Measurements from ENCODE around the gene BICD1.
A peak's percentile ranks its signal among the peaks of the same experiment; 100 is the strongest.
"Not testable (repeated sequence)": the region's sequence is repeated elsewhere in the genome, so short reads cannot be mapped to it uniquely, and the experiment has no call there.

BICD1 gene

DNA sequence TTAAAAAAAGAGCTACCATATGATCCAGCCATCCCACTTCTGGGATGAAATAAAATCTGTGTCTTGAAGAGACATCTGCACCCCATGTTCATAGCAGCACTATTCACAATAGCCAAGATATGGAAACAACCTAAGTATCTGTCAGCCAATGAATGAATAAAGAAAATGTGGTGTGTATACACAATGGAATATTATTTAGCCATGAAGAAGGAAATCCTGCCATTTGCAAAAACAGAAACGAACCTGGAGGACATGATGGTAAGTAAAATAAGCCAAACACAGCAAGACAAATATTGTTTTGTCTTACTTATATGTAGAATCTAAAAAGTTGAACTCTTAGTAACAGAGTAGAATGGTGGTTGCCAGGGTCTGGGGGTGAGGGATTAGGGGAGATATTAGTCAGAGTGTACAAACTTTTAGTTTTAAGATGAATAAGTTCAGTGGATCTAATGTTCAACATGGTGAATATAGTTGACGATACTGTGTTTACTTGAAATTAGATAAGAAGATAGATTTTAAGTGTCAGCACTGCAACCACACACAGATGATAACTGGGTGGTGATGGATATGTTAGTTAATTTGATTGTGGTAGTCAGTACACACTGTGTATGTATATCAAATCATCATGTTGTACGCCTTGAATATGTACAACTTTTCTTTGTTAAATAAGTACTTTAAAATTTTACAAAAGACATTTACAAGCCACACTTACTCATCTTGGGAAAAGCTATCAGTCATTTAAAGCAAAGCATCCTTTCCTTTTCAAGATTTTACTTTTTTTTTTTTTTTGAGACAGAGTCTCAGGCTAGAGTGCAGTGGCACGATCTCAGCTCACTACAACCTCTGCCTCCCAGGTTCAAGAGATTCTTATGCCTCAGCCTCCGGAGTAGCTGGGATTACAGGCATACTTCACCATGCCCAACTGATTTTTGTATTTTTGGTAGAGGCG is 89.9 kb downstream of the BICD1 start:
- no peak for DNase-seq

DNA sequence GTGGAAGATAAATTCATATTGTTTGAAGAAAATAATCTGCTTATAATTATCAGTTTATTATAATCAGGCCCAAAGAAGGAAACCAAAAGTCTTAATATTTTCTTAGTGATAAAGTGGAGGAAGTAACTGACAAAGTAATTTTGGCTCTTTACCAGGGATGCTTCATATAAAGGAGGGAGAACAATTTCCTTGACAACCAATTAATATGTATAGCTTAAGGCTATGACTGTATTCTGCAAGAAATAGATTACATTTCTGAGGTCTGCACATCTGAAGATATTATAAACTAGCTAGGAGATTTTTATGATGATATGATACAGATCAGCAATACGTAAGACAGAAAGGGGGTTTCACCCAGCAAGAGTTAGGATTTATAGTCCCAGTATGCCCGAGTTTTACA is 90.8 kb downstream of the BICD1 start:
- DNase-seq, result no peak

DNA sequence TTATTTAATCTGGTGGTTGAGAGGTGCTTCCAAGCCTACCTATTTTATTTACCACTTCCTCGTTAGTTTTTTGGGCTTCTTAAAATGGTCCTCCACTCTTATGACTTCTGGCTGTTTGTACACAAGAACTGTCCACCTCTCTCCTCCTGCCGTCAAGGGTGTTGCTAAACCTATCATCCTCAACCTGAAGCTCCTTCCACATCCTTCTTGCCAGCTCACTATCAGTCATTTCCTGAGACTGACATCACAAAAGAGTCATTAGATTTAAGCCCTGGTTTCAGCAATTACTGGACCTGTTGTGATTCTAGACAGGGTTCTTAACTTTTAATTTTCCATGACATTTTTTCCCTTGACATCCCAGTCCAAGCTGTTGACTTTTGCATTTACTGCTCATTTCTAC is 91.9 kb downstream of the BICD1 start:
- no peak for DNase-seq

DNA sequence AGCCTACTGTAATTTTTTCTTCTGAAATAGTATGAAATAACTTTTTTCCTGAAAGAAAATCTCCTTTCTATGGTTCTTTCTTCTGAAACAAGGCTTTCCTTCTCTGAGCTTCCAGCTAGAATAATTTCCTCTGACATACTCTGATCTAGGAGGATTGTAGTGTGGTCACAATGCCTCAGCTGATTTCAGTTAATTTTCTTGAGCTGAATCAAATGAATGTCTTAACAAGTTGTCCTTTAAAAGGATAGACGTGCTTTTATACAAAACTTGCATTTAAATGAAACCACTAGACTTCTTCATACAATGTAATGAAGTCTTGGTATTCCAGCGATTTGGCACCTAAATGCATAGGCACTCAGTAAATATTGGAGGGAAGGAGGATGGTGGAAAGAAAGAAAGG is 94.4 kb downstream of the BICD1 start:
- no peak for DNase-seq

DNA sequence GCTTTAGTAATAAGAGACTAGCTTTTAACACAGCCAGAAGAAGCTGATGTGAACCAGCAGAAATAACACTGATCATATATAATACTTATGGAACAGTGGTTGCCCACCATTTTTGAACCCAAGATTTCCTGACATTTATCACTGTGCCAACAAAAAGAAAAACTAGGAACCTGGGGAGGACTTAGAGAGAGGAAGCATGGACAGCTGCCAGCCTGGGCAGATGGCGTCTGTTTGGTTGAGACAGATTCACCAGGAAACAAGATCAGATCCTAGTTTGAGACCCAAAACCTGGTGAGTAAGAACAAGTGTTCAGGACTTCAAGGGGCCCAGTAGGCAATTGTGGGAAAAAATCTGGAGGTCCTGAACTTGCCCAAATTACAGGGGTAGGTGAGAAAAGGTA is 95.3 kb downstream of the BICD1 start:
- peak; percentile 93 for DNase-seq

DNA sequence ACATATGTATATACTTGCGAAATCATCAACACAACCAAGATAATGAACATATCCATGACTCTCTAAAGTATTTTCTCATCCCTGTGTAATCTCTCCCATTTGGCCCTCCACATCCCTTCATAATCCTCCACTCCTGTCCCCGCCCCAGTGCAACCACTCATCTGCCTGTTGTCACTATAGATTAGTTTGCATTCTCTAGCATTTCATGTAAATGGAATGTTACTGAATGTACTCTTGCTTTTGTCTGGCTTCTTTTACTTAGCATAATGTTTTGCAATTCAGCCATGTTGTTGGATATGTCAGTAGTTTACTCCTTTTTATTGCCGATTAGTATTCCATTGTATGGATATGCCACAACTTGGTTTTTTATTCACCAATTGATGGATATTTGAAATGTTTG is 99.1 kb downstream of the BICD1 start:
- DNase-seq, result no peak

DNA sequence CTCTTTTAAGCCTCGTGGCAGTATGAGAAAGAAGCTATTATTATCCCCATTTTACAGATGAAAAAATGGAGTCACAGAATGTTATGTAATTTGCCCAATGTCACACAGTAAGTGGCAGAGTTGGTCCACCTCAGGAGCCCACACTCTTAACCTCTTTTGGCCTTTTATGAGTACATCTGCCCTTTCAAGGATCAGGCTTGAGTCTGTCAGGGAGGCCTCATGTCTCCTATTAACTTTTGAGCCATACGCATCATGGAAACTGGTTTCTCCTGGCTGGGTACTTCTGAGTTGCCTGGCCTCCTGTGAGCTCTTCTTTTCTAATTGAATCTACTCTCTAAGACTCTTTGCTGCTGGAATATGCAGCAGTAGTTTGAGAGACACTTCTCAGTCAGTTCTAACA is 101.7 kb downstream of the BICD1 start:
- no peak for DNase-seq

DNA sequence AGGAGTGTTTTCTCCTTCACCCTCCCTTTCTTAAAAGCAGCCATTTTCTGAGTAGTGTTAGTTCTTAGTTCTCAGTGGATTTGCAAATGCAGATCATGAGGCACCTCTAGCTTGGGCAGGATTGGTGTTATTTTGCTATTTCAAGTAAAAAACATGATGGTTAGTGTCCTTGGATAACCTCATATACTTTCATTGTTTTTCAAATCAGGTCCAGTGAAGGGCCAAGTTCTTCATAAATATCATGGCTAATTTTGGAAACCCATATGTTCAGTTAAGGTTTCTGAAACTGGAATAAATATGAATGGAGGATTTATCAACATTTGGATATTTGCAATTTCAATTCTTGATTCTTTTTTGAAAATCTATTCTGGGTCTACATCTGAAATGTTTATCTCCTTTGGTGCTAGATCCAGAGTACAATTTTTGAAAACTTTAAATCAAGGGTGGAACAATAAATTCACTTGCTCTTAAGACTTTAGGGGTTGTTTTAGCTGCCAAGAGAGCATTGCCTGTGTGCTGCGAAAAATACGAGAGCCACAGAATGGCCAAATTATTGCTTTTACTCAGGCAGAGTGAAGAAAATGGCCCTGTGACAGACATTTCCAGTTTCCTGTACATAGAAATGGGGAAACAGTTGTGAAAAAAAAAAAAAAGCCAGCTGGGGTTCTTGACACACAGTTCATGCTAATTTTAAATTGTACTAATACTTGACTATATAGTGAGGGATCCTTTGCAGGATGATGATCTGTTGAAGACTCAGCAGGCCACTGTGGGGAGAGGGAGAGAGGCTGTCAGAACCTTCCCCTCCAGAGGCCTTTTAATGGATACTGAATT is 104.6 kb downstream of the BICD1 start:
- no peak for DNase-seq

DNA sequence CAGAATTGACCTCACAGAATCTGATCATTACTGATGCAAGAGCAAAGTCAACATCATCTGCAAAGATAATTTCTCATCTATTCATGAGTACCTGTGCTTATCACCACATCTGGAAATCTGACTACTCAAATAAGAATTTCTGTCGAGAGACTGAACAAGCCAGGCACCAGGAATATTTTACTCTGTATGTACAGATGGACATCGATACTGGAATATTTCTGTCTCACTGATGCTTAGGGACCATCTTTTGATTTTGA is 105.2 kb downstream of the BICD1 start:
- DNase-seq, result no peak

DNA sequence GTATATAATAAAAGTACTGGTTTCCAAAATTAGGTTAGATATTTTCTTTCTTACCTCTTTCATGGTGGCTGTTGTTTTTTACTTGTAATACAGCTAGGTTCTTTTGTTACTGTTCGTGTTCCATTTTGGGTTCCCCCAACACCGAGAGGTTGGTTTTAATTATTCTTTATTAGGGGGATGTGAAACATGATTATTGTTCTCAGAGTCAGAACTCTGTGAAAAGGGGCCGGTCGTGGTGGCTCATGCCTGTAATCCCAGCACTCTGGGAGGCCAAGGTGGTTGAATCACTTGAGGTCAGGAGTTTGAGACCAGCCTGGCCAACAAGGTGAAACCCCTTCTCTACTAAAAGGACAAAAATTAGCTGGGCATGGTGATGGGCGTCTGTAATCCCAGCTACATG is 108.1 kb downstream of the BICD1 start:
- DNase-seq, result no peak

DNA sequence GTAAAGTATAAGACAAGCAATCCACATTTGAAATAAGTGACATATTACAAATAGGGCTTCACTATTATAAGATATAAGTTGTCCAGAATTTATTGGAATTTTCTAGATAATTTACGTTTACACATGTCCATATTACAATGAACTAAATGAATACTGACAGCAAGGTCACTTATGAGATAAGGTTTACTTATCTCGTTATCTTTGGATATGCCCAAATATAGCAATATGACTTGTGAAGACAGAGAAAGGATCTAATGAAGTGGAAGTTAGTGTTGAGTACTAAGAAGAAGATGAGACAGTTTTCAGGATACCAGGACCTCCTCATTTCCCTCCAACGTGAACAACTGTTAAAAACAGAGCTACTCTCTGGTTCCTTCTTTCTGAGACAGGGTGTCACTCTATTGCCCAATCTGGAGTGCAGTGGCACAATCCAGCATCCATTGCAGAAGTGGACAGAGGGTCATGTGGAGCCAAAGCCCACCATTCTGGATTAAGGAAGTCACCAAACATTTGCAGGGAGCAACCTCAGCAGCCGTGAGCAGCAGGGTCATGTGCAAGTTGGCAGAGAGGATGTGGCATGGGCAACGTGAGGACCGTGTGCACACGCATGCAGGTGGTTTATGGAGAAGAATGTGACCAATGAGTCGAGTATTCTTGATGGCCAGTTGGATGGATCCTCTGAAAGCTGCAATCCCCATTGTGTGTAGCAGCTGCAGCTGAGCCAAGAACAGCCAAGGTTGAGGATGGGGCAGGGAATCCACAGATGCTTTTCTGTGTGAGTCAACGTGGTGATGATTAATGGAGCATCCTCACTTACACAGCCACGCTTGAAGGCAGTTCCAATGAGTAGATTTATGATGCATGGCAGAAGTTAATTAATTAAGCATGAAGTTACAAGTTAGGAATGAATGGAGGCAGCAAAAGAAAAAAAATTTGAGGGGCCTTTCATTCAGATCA is 111.0 kb downstream of the BICD1 start:
- peak; percentile 39 for DNase-seq

DNA sequence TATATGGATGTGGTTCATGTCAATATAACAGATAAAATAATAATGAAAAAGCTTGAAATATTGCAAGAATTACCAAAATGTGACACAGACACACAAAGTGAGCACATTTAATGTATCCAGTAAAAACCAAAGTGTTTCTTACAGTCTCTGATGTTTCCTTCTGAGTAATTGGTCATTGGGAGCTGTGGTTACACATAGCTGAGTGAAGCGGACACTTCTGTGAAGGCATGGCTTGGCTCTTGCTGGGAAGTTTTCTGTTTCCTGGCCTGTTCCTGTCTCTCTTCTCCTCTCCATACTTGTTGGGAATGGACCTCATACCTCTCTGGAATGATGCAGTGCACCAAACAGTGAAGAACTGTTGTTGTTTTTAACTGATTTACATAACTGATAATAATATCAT is 117.3 kb downstream of the BICD1 start:
- no peak for DNase-seq

DNA sequence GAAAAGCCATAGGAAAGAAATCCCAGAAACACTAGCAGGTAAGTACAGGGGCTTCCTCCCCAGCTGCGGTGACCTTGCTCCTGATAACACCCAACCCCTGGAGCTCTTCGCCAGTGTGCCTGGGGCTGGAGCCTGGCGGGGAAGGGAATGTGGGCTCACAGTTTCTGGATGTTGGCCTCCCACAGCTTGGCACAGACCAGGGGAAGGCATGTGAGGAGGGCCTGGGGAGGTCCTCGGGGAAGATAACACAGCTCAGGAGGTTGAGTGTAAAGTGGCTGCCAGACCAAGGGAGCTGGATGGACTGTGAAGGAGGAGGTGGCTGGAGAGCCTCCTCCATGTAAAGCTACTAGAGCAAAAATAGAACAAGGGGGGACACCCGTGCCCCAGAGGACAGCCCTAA is 120.1 kb downstream of the BICD1 start:
- DNase-seq, result no peak

DNA sequence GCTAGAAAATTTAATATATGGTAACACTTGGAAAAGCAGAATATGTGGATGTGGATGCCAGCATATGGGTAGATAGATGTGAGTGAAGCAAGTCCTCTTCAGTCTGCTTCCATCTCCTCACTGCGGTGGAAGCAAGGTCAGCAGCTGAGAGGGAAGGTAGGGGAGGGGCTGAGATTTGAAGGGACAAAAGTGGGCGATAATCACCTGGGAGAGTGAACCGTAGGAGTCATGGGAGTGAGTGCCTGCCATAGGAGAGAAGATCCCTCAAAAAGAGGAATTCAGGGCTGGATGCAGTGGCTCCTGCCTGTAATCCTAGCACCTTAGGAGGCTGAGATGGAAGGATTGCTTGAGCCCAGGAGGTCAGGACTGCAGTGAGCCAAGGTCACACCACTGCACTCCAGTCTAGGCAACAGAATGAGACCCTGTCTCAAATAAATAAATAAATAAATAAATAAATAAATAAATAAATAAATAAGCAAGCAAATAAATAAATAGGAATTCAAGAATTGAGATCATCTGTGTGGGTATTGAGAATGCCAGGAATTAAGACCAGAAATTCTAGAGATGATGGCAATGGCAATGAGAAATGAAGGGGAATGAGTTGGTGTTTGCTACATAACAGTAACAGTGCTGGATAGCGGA is 123.4 kb downstream of the BICD1 start:
- DNase-seq, result no peak

DNA sequence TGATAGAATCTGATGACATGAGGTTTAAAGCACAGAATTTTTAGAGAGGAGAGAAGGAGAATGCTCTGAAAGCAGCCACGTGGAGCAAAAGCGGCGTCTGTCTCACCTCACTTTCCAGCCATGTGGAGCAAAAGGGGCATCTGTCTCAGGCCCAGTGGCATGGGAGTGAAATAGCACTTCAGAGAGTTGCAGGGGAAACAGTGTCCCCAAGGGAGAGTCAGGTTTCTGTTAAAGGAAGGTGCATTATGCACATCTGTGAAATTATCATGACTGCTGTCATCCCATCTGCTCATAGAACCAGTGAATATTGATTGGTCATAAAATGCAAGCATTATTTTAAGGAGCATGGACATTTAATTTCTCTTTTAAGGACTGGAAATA is 124.0 kb downstream of the BICD1 start:
- DNase-seq, result peak; percentile 100

DNA sequence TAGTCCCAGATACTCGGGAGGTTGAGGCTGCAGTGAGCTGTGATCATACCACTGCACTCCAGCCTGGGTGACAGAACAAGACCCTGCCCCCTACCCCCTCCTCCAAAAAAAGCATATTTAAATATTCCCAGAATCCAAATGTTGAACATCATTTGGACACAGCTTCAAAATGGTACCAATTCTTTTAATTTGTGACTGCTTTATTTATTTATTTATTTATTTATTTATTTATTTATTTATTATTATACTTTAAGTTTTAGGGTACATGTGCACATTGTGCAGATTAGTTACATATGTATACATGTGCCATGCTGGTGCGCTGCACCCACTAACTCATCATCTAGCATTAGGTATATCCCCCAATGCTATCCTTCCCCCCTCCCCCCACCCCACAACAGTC is 124.7 kb downstream of the BICD1 start:
- DNase-seq, result not testable (repeated sequence)

DNA sequence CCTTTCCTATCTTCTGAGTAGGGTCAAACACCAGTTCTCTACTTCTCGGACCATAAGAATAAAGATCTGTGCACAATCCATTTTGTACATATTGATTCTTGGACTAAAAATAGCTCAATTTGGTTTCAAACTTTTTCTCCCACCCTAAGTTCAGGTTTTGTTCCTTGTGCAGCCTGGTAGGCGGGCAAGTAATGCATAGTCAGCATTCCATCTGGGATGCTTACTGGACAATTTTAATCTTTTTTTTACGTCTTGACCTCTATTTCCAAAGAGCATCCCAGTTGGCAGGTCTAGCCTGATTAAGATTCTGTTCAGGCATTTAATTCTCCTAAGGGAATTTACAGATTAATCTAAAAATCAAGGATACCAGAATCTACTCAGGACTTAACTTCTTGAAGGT is 126.9 kb downstream of the BICD1 start:
- DNase-seq, result no peak

DNA sequence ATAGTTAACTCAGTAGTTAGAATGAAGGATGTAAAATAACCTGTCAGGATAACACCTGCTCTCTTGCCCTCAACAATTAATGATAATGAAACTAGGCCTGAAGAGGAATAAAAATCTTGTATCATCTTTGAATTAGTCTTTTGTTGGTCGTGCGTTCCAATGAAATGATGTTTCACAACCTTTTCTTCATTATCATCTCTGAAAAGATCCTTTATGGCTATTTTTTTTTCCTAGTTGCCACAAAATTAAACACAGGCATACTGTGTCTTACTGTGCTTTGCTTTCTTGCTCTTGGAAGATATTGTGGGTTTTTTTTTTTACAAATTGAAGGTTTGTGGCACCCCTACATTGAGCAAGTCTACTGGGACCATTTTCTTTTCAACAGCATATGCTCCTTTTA is 128.6 kb downstream of the BICD1 start:
- DNase-seq, result no peak

DNA sequence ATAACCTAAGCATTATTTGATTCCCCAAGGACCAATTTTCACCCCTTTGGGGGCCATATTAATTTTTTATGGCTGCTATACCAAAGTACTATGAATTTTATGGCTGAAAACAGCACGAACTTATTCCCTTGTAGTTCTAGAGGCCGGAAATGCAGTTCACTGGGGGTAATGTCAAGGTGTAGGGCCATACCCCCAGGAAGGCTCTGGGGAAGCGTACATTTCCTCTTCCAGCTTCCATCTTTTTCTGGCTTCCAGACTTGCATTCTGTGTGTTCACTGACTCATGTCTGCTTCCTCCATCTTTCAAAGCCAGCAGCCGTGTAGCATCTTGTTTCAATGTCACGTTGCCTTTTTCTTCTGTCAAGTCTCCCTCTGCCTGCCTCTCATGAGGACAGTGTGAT is 133.5 kb downstream of the BICD1 start:
- DNase-seq, result no peak

DNA sequence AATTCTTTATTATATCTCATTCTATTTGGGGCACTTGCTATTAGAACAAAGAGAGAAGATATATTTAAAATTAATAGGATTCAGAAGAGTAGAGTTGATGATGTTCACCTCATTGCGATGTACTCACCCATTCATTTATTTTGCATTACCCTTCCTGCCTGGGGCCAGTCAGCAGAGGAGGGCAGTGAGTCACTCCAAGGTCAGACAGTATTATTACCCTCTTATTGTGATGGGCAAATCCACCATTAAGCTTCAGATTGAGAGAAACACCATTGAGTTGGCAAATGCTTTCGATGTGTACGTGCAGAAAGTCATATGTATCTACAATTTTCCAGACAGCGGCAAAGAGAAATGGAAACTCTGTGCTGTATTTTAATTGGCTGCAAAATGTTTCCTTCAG is 134.2 kb downstream of the BICD1 start:
- no peak for DNase-seq

DNA sequence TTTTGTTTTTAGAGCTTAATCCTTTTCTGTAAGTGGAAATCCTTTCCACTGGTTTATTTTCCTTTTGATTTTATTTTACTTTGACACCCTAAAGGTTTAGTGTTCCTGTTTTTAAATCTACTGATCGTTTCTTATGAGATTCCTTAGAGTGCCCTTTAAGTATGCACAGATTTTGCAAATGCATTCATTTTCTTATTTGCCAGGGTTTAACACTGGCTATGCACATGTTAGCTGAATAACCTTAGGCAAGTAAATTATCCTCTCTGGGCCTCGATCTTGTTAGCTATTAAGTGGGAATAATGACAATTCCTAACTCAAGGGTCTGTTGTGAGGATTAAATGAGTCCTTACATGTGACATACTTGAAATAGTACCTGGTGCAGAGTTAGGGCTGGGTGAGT is 136.0 kb downstream of the BICD1 start:
- DNase-seq, result no peak

DNA sequence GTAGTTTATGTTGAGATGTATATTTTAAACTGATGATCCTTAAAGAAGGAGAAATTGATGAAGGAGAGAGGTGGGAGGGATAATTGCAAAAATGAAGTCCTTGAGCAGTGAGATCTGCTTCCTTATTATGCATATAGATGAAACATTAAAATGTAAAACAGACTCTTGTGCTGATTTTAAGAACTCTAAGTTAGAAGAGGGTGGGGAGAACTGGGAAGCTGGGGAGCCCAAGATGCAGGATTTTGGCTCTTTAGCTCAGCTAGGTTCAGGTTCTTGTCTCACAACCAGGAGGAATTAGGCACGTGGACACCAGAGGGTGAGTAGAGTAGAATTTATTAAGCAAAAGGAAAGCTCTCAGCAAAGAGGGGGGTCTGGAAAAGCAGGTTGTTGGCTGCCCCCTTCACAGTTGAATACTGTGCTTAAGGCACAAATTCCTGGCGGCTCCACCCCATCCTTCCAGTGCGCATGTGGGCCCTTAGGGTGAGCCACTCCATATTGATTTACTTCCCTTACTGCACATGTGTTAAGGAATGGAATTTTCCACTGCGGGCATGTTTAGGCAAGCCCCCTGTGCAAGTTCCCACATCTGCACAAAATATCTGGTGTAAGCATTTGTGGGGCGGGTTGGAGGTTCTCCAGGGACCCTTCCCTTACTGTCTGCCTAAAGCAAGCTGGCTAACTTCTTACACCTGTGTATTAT is 141.9 kb downstream of the BICD1 start:
- DNase-seq, result peak; percentile 69
